GM12878 (cell line): ENCODE results near the gene PRSS56.

ENCODE experiments used
- BCLAF1 ChIP-seq: fragments of 450-650 bp; IDR thresholded peaks from 2 replicates; pipeline ENCODE4 v1.6.1; 2017; ENCODE audit warnings: antibody characterized with exemption, mild to moderate bottlenecking, moderate library complexity
- CTCF ChIP-seq, 3 experiments: IDR thresholded peaks in 2 of 3; conservative IDR thresholded peaks in 1 of 3; 2 replicates each; pipeline ENCODE4 v1.5.1; 2011; ENCODE audit warnings: low read depth in 3 of 3, low read length in 3 of 3, mild to moderate bottlenecking in 3 of 3, control low read depth in 2 of 3, moderate library complexity in 2 of 3, inconsistent platforms in 1 of 3, mixed read lengths in 1 of 3; ENCODE audit not compliant: control insufficient read depth in 2 of 3, insufficient read depth in 1 of 3; ENCODE audit errors: extremely low read depth in 1 of 3
- E2F4 ChIP-seq: IDR thresholded peaks from 2 replicates; pipeline ENCODE4 v1.6.1; 2012; ENCODE audit warnings: low read depth, low read length, improper control_type of control experiment
- GATAD2B ChIP-seq: fragments of 450-650 bp; conservative IDR thresholded peaks from 2 replicates; pipeline ENCODE4 v1.6.1; 2017; ENCODE audit warnings: low read depth, mild to moderate bottlenecking, moderate library complexity
- POLR2A ChIP-seq: IDR thresholded peaks from 2 replicates; pipeline ENCODE4 v1.6.1; 2011; ENCODE audit warnings: low read depth, mild to moderate bottlenecking, low read length
- SMC3 ChIP-seq: IDR thresholded peaks from 2 replicates; pipeline ENCODE4 v1.6.1; 2011; ENCODE audit warnings: low read length, improper control_type of control experiment, borderline replicate concordance
- SRF ChIP-seq, 2 experiments: IDR thresholded peaks; 2 replicates each; pipeline ENCODE4 v1.6.1; 2011; ENCODE audit warnings: low read depth in 2 of 2, low read length in 2 of 2, mild to moderate bottlenecking in 1 of 2, moderate library complexity in 1 of 2
- SUPT20H ChIP-seq: IDR thresholded peaks from 2 replicates; pipeline ENCODE4 v1.6.1; 2011; ENCODE audit warnings: low read depth, mild to moderate bottlenecking, low read length, moderate library complexity, borderline replicate concordance; ENCODE audit not compliant: control insufficient read depth
- ZNF687 ChIP-seq: fragments of 450-650 bp; IDR thresholded peaks from 2 replicates; pipeline ENCODE4 v1.6.1; 2017; ENCODE audit warnings: mild to moderate bottlenecking, moderate library complexity
- ZSCAN29 ChIP-seq: fragments of 450-650 bp; IDR thresholded peaks from 2 replicates; pipeline ENCODE4 v1.6.1; 2017; ENCODE audit warnings: mild to moderate bottlenecking, moderate library complexity

GRCh38 chr2:232479341-232480200, 40.6 kb upstream of the PRSS56 start:
- TF ChIP-seq ZSCAN29: no peak
- no peak for TF ChIP-seq BCLAF1
- no peak for TF ChIP-seq ZNF687
- no peak for TF ChIP-seq POLR2A
- no peak for TF ChIP-seq CTCF (IDR thresholded peaks at IDR 0.05 in 2 of 3, conservative IDR thresholded peaks at IDR 0.05 in 1 of 3; ENCODE audit: control insufficient read depth in 2 of 3, extremely low read depth in 1 of 3, insufficient read depth in 1 of 3, low read depth in 3 of 3, low read length in 3 of 3)
- no peak for TF ChIP-seq E2F4
- no peak for TF ChIP-seq SUPT20H
- TF ChIP-seq GATAD2B: no peak
- TF ChIP-seq SRF (IDR thresholded peaks at IDR 0.05; ENCODE audit: low read depth in 2 of 2, low read length in 2 of 2): no peak
- no peak for TF ChIP-seq SMC3
